Dermis blood vessel endothelial cell (primary cell): ENCODE measurements around the gene VSX2. TPM values are rescaled to one million over a fixed set of nuclear protein-coding genes. Genes with fewer than 3 reads are reported as not detected.
A peak's percentile ranks its signal among the peaks of the same experiment; 100 is the strongest.

Experiments
- DNase-seq: peaks from one replicate; pipeline ENCODE4 v3.0.0; 2010
- total RNA-seq: library from RNA; depleted of rRNA; stranded (reverse); fragments of >200 nt; gene quantifications from 2 replicates; pipeline ENCODE4 v1.2.3, GENCODE V29; 2014

VSX2 gene
- total RNA-seq, 1 donor from 2014 or later, result not detected

GRCh38 chr14:74223016-74223415 is 16.2 kb upstream of the VSX2 start:
- no peak for DNase-seq

GRCh38 chr14:74231784-74232183 is 7.5 kb upstream of the VSX2 start:
- no peak for DNase-seq

GRCh38 chr14:74235017-74235416 is 4.2 kb upstream of the VSX2 start:
- no peak for DNase-seq

GRCh38 chr14:74237441-74237840 is 1.8 kb upstream of the VSX2 start:
- DNase-seq, result no peak

- DNase-seq, result no peak
Observed at GRCh38 chr14:74239848-74240793, 872 bp downstream of the VSX2 start.

GRCh38 chr14:74240794-74241651 is 1.8 kb downstream of the VSX2 start:
- DNase-seq, result no peak

GRCh38 chr14:74241652-74242017 is 2.4 kb downstream of the VSX2 start:
- no peak for DNase-seq

GRCh38 chr14:74242021-74242779 is 3.0 kb downstream of the VSX2 start:
- no peak for DNase-seq

GRCh38 chr14:74242780-74243042 is 3.5 kb downstream of the VSX2 start:
- no peak for DNase-seq

GRCh38 chr14:74243051-74243450 is 3.8 kb downstream of the VSX2 start:
- DNase-seq, result no peak

GRCh38 chr14:74244115-74244514 is 4.9 kb downstream of the VSX2 start:
- no peak for DNase-seq

- DNase-seq, result no peak
Observed at GRCh38 chr14:74245292-74245691, 6.0 kb downstream of the VSX2 start.

GRCh38 chr14:74246542-74246941 is 7.3 kb downstream of the VSX2 start:
- DNase-seq, result no peak

GRCh38 chr14:74248017-74248416 is 8.8 kb downstream of the VSX2 start:
- no peak for DNase-seq

- DNase-seq, result no peak
Observed at GRCh38 chr14:74249433-74250375, 10.5 kb downstream of the VSX2 start.

- DNase-seq, result no peak
Observed at GRCh38 chr14:74255281-74255680, 16.0 kb downstream of the VSX2 start.

- peak; percentile 57 for DNase-seq
Observed at GRCh38 chr14:74257078-74257940, 18.1 kb downstream of the VSX2 start.

- no peak for DNase-seq
Observed at GRCh38 chr14:74257941-74258763, 18.9 kb downstream of the VSX2 start.

- DNase-seq, result no peak
Observed at GRCh38 chr14:74258764-74259035, 19.5 kb downstream of the VSX2 start.

- DNase-seq, result no peak
Observed at GRCh38 chr14:74259513-74259912, 20.3 kb downstream of the VSX2 start.
